ENCODE results near the gene IL15RA. TPM values are rescaled to one million over a fixed set of nuclear protein-coding genes. Genes with fewer than 3 reads are reported as not detected.

IL15RA gene
- total and polyA plus RNA-seq, 3 experiments from 2014 or later = 19.8 to 33.5 (median 30.1) TPM

Other genes with a start within 250 kb of the IL15RA start
- gene GDI2, start 164.1 kb downstream of the IL15RA start, total RNA-seq = 100 to 1,000 TPM; 311 to 319 TPM
- 171 TPM for gene GDI2, start 164.1 kb downstream of the IL15RA start, polyA plus RNA-seq
- gene ANKRD16, start 87.7 kb downstream of the IL15RA start, total RNA-seq = 1 to 10 TPM; 7.2 to 8.5 TPM
- gene ANKRD16, start 87.7 kb downstream of the IL15RA start, polyA plus RNA-seq = 3.2 TPM
- 10 to 100 TPM; 58.7 to 59.3 TPM for gene FBH1, start 87.3 kb downstream of the IL15RA start, total RNA-seq
- 82.2 TPM for gene FBH1, start 87.3 kb downstream of the IL15RA start, polyA plus RNA-seq
- 1,000 to 10,000 TPM; 1,178 to 1,224 TPM for gene IL2RA, start 84.8 kb upstream of the IL15RA start, total RNA-seq
- gene IL2RA, start 84.8 kb upstream of the IL15RA start, polyA plus RNA-seq = 8.3 TPM
- gene RBM17, start 111.5 kb upstream of the IL15RA start, total RNA-seq = 100 to 1,000 TPM; 269 to 282 TPM
- gene RBM17, start 111.5 kb upstream of the IL15RA start, polyA plus RNA-seq = 91.8 TPM
- 10 to 100 TPM; 53.6 to 60.1 TPM for gene PFKFB3, start 225.4 kb upstream of the IL15RA start, total RNA-seq
- 7.4 TPM for gene PFKFB3, start 225.4 kb upstream of the IL15RA start, polyA plus RNA-seq

Data from CD8-positive, alpha-beta memory T cell (primary cell).